Measurements from ENCODE around the gene SEC11C. TPM values are rescaled to one million over a fixed set of nuclear protein-coding genes. Genes with fewer than 3 reads are reported as not detected.

The SEC11C gene
- total RNA-seq, 1 donor from 2014 or later = 5.2 TPM

DNA sequence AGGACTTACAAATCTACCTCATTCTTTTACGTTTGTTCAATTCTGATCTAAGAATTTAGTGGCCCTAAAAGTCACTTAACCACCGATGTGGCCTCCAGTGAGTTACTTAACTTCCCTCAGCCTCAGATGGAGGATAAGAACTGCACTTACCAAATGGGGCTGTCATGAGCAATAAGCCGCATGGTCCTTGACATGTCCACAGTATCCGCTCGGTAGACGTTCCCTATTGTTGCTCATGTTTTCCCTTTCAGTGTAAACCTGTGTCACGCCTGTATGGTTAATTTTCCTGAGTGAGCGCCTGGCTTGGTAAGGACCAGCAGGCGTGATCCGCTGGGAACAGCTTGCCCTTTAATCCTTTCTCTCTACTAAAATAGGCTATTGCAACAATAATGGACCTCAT is 20.3 kb downstream of the SEC11C start:
- Histone ChIP-seq H3K9ac (ENCODE audit: low read depth in 1 of 3, low read length in 3 of 3) (no peak overlapping the region), H3K27ac (ENCODE audit: low read depth, low read length) (no peak overlapping the region), H3K4me3 (ENCODE audit: low read length in 3 of 3) (no peak overlapping the region), H3K27me3 (ENCODE audit: control insufficient read depth in 3 of 3, insufficient read depth in 3 of 3, low read length in 3 of 3) (no peaks in the 10 kb centered on the region), H3K4me1 (ENCODE audit: control insufficient read depth in 3 of 3, insufficient read depth in 3 of 3, low read length in 3 of 3) (no peaks in the 10 kb centered on the region), H3K9me3 (ENCODE audit: control insufficient read depth in 3 of 3, low read length in 3 of 3) (no peaks in the 10 kb centered on the region), H3K36me3 (ENCODE audit: control insufficient read depth in 3 of 3, insufficient read depth in 3 of 3, low read length in 3 of 3) (peaks cover 0 to 2% (median 0%) of the 10 kb centered on the region in 3 donors)

DNA sequence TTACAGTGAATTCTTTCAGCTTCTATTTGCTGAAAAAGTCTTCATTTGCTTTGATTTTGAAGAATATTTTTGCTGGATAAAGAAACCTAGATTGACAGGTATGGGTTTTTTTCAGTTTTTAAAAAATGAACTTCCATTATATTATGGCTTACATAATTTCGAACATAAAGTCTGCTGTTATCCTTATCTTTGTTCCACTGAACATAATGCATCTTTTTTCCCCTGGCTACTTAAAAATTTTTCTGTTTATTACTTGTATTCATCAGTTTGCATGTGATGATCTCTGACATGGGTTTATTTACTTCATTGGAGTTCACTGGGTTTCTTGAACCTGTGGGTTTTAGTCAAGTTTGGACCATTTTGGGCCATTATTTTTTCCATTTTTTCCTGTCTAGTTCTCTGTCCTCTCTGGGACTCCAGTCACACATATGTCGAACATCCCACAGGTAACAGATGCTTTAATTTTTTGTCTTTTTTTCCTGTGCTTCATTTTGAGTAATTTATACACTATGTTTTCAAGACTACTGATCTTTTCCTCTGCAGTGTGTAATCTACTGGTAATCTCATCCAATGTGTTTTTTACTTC is 33.1 kb downstream of the SEC11C start:
- Histone ChIP-seq H3K36me3 (ENCODE audit: control insufficient read depth in 3 of 3, insufficient read depth in 3 of 3, low read length in 3 of 3) (no peaks in the 10 kb centered on the region), H3K9me3 (ENCODE audit: control insufficient read depth in 3 of 3, low read length in 3 of 3) (peaks cover 0 to 5% (median 0%) of the 10 kb centered on the region in 3 donors), H3K27ac (ENCODE audit: low read depth, low read length) (no peak overlapping the region), H3K9ac (ENCODE audit: low read depth in 1 of 3, low read length in 3 of 3) (no peak overlapping the region), H3K4me3 (ENCODE audit: low read length in 3 of 3) (no peak overlapping the region), H3K4me1 (ENCODE audit: control insufficient read depth in 3 of 3, insufficient read depth in 3 of 3, low read length in 3 of 3) (no peaks in the 10 kb centered on the region), H3K27me3 (ENCODE audit: control insufficient read depth in 3 of 3, insufficient read depth in 3 of 3, low read length in 3 of 3) (no peaks in the 10 kb centered on the region)

DNA sequence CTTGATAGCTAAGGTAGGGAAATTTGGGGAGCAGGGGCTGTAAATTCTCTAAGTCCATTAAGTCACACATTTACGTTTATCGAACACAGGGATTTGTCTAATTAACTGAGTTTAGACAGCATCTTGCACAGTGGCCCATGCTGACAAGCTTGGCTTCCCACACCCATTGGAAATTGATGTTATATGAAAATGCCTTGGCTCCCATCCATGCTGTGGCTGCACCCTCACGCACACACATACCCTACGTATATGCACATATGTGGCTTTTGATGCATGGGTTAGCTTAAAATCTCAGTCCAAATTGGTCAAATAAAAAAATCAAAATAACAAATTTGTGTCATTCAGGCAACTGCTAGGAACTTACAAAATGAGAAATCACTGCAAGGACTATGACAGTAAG is 37.8 kb downstream of the SEC11C start:
- Histone ChIP-seq H3K9me3 (ENCODE audit: control insufficient read depth in 3 of 3, low read length in 3 of 3) (peaks cover 0 to 2% (median 0%) of the 10 kb centered on the region in 3 donors), H3K27me3 (ENCODE audit: control insufficient read depth in 3 of 3, insufficient read depth in 3 of 3, low read length in 3 of 3) (no peaks in the 10 kb centered on the region), H3K9ac (ENCODE audit: low read depth in 1 of 3, low read length in 3 of 3) (no peak overlapping the region), H3K4me3 (ENCODE audit: low read length in 3 of 3) (no peak overlapping the region), H3K27ac (ENCODE audit: low read depth, low read length) (no peak overlapping the region), H3K36me3 (ENCODE audit: control insufficient read depth in 3 of 3, insufficient read depth in 3 of 3, low read length in 3 of 3) (no peaks in the 10 kb centered on the region), H3K4me1 (ENCODE audit: control insufficient read depth in 3 of 3, insufficient read depth in 3 of 3, low read length in 3 of 3) (no peaks in the 10 kb centered on the region)

DNA sequence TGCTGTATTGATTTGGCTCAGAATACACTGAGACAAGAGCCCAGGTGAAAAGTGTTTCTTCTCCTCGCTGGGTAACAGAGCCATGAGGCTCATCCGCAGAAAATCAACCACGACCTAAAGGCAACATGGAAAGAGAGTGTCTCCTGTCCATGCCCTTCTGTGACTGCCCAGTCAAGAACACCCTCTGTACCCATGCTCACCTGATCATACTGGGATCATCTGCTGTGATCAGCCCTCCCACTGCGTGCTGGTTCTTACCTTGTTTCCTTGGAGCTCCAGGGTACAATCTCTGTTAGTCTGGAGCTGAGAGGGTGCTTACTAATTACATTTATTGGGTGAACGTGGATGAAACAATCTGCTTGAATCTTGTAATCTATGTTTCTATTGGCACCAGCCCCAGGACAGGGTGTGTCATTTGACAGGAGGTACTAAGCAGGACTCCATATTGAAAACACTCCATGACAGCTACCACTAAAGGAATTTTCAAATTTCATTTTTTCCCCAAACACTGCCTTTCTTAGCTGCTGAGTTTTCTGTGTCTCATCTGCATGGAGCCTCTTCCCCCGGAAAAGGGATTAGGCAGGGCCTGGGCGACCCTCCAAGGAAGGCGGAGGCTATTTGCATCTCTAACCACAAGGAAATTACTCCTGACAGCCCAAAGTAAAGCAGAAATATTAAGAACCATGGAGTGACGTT is 40.6 kb downstream of the SEC11C start:
- H3K36me3 ChIP-seq (ENCODE audit: control insufficient read depth in 3 of 3, insufficient read depth in 3 of 3, low read length in 3 of 3) = no peaks in the 10 kb centered on the region
- no peaks in the 10 kb centered on the region for H3K4me1 ChIP-seq (ENCODE audit: control insufficient read depth in 3 of 3, insufficient read depth in 3 of 3, low read length in 3 of 3)
- H3K9me3 ChIP-seq (ENCODE audit: control insufficient read depth in 3 of 3, low read length in 3 of 3) = no peaks in the 10 kb centered on the region
- H3K27ac ChIP-seq (ENCODE audit: low read depth, low read length) = no peak overlapping the region
- H3K9ac ChIP-seq (ENCODE audit: low read depth in 1 of 3, low read length in 3 of 3) = no peak overlapping the region
- peaks cover 0 to 2% (median 0%) of the 10 kb centered on the region in 3 donors for H3K27me3 ChIP-seq (ENCODE audit: control insufficient read depth in 3 of 3, insufficient read depth in 3 of 3, low read length in 3 of 3)
- no peak overlapping the region for H3K4me3 ChIP-seq (ENCODE audit: low read length in 3 of 3)

DNA sequence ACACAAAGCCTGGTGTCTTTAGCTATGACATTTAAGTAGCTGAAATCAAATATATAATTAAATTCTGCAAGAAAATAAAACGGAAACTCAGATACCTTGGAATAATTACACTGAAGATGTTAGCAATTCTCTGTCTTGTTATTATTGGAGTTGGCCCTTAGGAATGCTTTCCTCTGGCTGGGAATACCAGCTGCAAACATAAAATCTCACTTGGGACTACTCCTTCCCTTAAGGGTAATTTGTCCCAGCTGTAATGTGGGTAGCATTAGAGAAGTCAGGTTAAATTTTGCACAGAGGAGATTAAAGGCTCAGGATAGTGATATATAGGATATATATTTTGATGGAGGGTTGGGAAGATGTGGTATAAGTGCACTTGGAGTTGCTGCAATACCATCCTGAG is 43.0 kb downstream of the SEC11C start:
- no peak overlapping the region for H3K4me3 ChIP-seq (ENCODE audit: low read length in 3 of 3)
- H3K36me3 ChIP-seq (ENCODE audit: control insufficient read depth in 3 of 3, insufficient read depth in 3 of 3, low read length in 3 of 3) = no peaks in the 10 kb centered on the region
- H3K27me3 ChIP-seq (ENCODE audit: control insufficient read depth in 3 of 3, insufficient read depth in 3 of 3, low read length in 3 of 3) = peaks cover 0 to 2% (median 0%) of the 10 kb centered on the region in 3 donors
- H3K9ac ChIP-seq (ENCODE audit: low read depth in 1 of 3, low read length in 3 of 3) = no peak overlapping the region
- H3K27ac ChIP-seq (ENCODE audit: low read depth, low read length) = no peak overlapping the region
- H3K4me1 ChIP-seq (ENCODE audit: control insufficient read depth in 3 of 3, insufficient read depth in 3 of 3, low read length in 3 of 3) = no peaks in the 10 kb centered on the region
- H3K9me3 ChIP-seq (ENCODE audit: control insufficient read depth in 3 of 3, low read length in 3 of 3) = no peaks in the 10 kb centered on the region

DNA sequence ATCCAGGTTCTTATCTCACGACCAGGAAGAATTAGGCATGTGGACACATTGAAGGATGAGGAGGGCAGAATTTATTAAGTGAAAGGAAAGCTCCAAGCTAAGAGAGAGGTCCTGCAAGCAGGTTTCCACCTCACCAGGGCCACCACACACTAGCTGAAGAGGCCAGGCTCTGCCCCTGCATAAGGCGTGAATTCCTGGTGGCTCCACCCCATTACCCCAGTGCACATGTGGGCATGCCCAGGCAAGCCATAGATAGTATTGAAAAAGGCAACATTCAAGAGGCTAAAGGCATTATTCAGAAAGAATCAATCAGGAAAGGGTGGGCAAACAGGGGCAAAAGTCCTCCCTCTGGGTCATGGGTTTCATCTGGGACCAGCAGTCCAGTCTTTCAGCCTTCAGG is 49.3 kb downstream of the SEC11C start:
- no peak overlapping the region for H3K9ac ChIP-seq (ENCODE audit: low read depth in 1 of 3, low read length in 3 of 3)
- no peaks in the 10 kb centered on the region for H3K27me3 ChIP-seq (ENCODE audit: control insufficient read depth in 3 of 3, insufficient read depth in 3 of 3, low read length in 3 of 3)
- H3K4me1 ChIP-seq (ENCODE audit: control insufficient read depth in 3 of 3, insufficient read depth in 3 of 3, low read length in 3 of 3) = no peaks in the 10 kb centered on the region
- no peaks in the 10 kb centered on the region for H3K9me3 ChIP-seq (ENCODE audit: control insufficient read depth in 3 of 3, low read length in 3 of 3)
- no peaks in the 10 kb centered on the region for H3K36me3 ChIP-seq (ENCODE audit: control insufficient read depth in 3 of 3, insufficient read depth in 3 of 3, low read length in 3 of 3)
- H3K4me3 ChIP-seq (ENCODE audit: low read length in 3 of 3) = no peak overlapping the region
- H3K27ac ChIP-seq (ENCODE audit: low read depth, low read length) = no peak overlapping the region

DNA sequence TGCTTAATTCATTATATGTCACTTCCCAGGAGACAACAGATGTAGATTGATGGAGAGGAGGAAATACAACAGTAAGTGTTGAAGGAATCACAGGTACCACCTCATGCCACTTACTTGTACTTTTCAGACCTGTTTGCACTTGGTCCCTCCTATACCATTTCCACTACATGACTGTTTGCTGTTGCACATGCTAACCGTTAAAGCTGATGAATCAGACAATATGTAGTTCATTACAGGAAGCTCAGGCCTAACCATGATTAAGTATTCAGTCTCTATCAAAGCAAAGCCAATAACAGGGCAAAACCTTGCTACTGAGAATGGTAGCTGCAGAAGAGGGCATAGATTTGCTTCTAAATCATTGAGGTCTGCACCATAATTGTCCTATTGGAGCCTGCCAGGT is 50.1 kb downstream of the SEC11C start:
- Histone ChIP-seq H3K4me1 (ENCODE audit: control insufficient read depth in 3 of 3, insufficient read depth in 3 of 3, low read length in 3 of 3) (no peaks in the 10 kb centered on the region), H3K27ac (ENCODE audit: low read depth, low read length) (no peak overlapping the region), H3K27me3 (ENCODE audit: control insufficient read depth in 3 of 3, insufficient read depth in 3 of 3, low read length in 3 of 3) (no peaks in the 10 kb centered on the region), H3K9ac (ENCODE audit: low read depth in 1 of 3, low read length in 3 of 3) (no peak overlapping the region), H3K36me3 (ENCODE audit: control insufficient read depth in 3 of 3, insufficient read depth in 3 of 3, low read length in 3 of 3) (no peaks in the 10 kb centered on the region), H3K9me3 (ENCODE audit: control insufficient read depth in 3 of 3, low read length in 3 of 3) (no peaks in the 10 kb centered on the region), H3K4me3 (ENCODE audit: low read length in 3 of 3) (no peak overlapping the region)

DNA sequence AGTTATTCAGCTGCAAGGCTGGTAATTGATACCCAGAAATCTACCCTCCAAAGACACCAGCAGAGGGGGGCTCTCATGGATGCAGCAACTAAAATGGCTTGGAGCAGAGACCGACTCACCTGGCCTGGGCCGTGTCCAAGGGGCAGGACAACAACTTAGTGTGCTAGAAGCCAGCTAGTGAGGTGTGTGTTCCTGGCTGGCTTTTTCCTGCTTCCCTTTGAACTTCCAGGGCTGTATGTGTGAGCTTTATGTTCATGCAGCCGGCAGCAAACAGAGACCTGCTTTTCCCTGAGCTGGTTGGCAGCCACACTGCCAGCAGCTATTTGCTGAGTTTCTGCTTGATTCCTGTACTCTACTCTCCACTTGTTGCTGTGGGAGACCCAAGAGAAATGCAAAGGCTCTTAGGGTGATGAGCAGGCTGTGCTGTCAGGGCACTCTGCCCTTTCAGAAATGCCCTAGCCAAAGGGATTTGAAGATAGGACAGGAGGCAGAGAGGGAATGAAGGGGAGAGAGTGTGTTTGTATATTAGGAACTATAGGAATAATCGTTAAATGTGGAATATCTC is 56.6 kb downstream of the SEC11C start:
- Histone ChIP-seq H3K36me3 (ENCODE audit: control insufficient read depth in 3 of 3, insufficient read depth in 3 of 3, low read length in 3 of 3) (no peaks in the 10 kb centered on the region), H3K4me3 (ENCODE audit: low read length in 3 of 3) (no peak overlapping the region), H3K9me3 (ENCODE audit: control insufficient read depth in 3 of 3, low read length in 3 of 3) (no peaks in the 10 kb centered on the region), H3K4me1 (ENCODE audit: control insufficient read depth in 3 of 3, insufficient read depth in 3 of 3, low read length in 3 of 3) (no peaks in the 10 kb centered on the region), H3K27me3 (ENCODE audit: control insufficient read depth in 3 of 3, insufficient read depth in 3 of 3, low read length in 3 of 3) (peaks cover 0 to 8% (median 3%) of the 10 kb centered on the region in 3 donors), H3K27ac (ENCODE audit: low read depth, low read length) (no peak overlapping the region), H3K9ac (ENCODE audit: low read depth in 1 of 3, low read length in 3 of 3) (no peak overlapping the region)

DNA sequence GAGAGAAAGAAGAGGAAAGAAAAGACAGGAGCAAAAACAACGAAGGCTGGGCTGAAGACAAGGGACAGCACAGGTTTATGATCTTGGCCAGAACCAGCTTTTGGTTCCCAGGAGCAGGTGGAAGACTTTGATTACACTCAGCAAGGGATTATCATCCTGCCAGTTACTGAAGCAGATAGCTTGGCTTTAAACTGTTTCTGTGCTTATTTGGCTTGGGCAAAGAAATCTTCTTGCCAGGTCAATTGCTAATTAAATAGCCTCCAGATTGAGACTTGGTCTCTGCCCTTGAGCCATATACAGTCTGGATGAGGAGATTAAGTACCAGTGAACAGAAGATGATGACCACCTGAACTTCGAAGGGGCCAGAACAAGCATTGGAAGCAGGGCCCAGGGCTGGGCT is 58.0 kb downstream of the SEC11C start:
- Histone ChIP-seq H3K4me3 (ENCODE audit: low read length in 3 of 3) (no peak overlapping the region), H3K36me3 (ENCODE audit: control insufficient read depth in 3 of 3, insufficient read depth in 3 of 3, low read length in 3 of 3) (no peaks in the 10 kb centered on the region), H3K4me1 (ENCODE audit: control insufficient read depth in 3 of 3, insufficient read depth in 3 of 3, low read length in 3 of 3) (no peaks in the 10 kb centered on the region), H3K9me3 (ENCODE audit: control insufficient read depth in 3 of 3, low read length in 3 of 3) (no peaks in the 10 kb centered on the region), H3K27me3 (ENCODE audit: control insufficient read depth in 3 of 3, insufficient read depth in 3 of 3, low read length in 3 of 3) (peaks cover 0 to 8% (median 3%) of the 10 kb centered on the region in 3 donors), H3K27ac (ENCODE audit: low read depth, low read length) (no peak overlapping the region), H3K9ac (ENCODE audit: low read depth in 1 of 3, low read length in 3 of 3) (no peak overlapping the region)

DNA sequence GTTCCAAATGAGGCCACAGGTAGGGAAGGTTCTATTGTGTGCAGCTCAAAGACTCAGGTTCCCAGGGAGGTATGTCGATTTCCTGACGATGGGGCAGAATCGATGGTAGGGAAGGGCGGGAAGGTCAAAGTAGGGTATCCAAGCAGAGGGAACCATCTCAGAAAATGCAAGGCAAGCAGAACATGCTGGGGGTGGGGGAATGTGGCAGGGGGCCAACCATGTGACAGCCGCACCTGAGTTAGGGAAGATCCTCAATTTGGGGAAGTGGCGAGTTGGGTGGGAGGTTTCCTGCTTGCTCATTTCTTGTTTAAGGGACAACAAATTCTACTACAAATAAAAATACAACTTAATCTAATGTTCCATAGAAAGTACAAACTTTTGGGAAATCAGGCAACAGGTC is 58.5 kb downstream of the SEC11C start:
- peaks cover 0 to 8% (median 3%) of the 10 kb centered on the region in 3 donors for H3K27me3 ChIP-seq (ENCODE audit: control insufficient read depth in 3 of 3, insufficient read depth in 3 of 3, low read length in 3 of 3)
- no peak overlapping the region for H3K9ac ChIP-seq (ENCODE audit: low read depth in 1 of 3, low read length in 3 of 3)
- H3K27ac ChIP-seq (ENCODE audit: low read depth, low read length) = no peak overlapping the region
- H3K9me3 ChIP-seq (ENCODE audit: control insufficient read depth in 3 of 3, low read length in 3 of 3) = no peaks in the 10 kb centered on the region
- H3K4me1 ChIP-seq (ENCODE audit: control insufficient read depth in 3 of 3, insufficient read depth in 3 of 3, low read length in 3 of 3) = no peaks in the 10 kb centered on the region
- no peaks in the 10 kb centered on the region for H3K36me3 ChIP-seq (ENCODE audit: control insufficient read depth in 3 of 3, insufficient read depth in 3 of 3, low read length in 3 of 3)
- H3K4me3 ChIP-seq (ENCODE audit: low read length in 3 of 3) = no peak overlapping the region

Data from skeletal muscle tissue (tissue), 4 donors.